Activated naive CD4-positive, alpha-beta T cell treated with anti-CD3 and anti-CD28 coated beads, Interleukin-2, amount 10 ng/mL, durations not matched to agents 7 days and 5 days (primary cell): ENCODE data around the gene GLI2.

Source experiments
- CTCF ChIA-PET: fragments of 350-600 bp; sonication (Branson Sonifier 250); formaldehyde crosslinking; loops from one replicate; lab custom pipeline; 2021; ENCODE audit warnings: antibody characterized with exemption; lab: Charles Lee
- DNase-seq: peaks from one replicate; pipeline ENCODE4 v3.0.0-alpha.2; 2020
- H3K27ac Mint-ChIP-seq: one replicate; pipeline ENCODE4 v1.8.0; 2021; ENCODE audit warnings: mild to moderate bottlenecking, moderate library complexity, mixed read lengths
- H3K27me3 Mint-ChIP-seq: one replicate; pipeline ENCODE4 v1.8.0; 2021; ENCODE audit warnings: mild to moderate bottlenecking, mixed read lengths
- H3K36me3 Mint-ChIP-seq: one replicate; pipeline ENCODE4 v1.8.0; 2021; ENCODE audit warnings: mixed read lengths
- H3K4me1 Mint-ChIP-seq: one replicate; pipeline ENCODE4 v1.8.0; 2021; ENCODE audit warnings: mixed read lengths
- H3K4me3 Mint-ChIP-seq: one replicate; pipeline ENCODE4 v1.8.0; 2021; ENCODE audit warnings: mild to moderate bottlenecking, moderate library complexity, mixed read lengths
- H3K9me3 Mint-ChIP-seq: one replicate; pipeline ENCODE4 v1.8.0; 2021; ENCODE audit warnings: mixed read lengths

GLI2 gene

DNA sequence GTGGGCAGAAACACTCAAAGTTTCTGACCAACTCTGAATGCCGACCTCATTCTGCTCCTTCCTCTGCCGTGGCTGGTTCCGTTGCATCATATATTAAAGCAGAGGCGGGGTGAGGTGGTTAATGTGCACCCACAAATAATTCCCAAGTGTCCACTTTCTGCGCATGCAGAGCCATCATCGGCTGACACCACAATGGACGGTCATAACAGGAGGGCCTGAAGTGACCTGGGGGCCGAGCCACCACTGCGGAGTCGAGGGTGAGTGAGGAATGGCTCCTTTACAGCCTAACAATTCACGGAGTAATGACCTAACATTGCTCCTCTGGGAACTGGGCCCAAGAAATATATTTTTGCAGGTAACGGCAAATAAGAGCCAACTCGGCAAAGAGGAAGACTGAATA lies 32.9 kb upstream of the GLI2 start:
- CTCF ChIA-PET: interaction anchor here (1.2 kb wide), 1 partner anchor 375 kb away, joined by 3 read pairs; no protein-coding TSS in a partner anchor

DNA sequence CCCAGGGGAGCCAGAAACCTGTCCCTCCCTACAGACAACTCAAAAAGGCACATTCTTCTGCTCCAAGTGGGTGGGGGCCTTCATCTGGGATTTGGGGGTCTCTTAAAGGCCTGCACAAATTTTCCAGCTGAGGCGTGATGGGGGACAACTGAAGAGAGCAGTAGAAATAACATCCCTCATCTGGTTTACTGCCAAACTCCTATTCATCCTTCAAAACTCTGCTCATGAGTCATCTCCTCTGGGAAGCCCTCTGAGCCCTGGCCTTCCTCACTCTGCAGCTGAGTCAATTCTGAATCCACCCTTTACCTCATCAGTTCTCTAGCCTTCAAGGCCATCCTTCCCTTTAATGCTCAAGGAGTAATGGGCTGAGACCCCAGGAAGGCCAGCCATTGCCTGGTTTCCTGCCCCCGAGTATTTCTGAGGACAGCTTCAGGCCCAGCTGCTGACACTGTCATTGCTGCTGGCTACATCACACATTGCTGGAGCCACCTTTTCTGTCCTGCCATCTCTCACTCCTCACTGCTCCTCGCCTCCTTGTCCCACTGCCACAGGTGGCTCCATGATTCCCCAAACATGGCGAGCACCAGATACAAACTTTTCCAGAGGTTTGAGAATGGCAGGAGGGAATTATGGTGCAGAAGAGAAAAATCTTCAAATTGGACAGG lies 32.2 kb upstream of the GLI2 start:
- Mint-ChIP-seq H3K4me3 (no peak overlapping the region), H3K36me3 (no peaks in the 10 kb centered on the region), H3K4me1 (no peaks in the 10 kb centered on the region), H3K27ac (no peak overlapping the region), H3K27me3 (peaks cover 32% of the 10 kb centered on the region), H3K9me3 (no peaks in the 10 kb centered on the region)
- DNase-seq: no peak
- CTCF ChIA-PET: interaction anchor here (1.2 kb wide), 1 partner anchor 374 kb away, joined by 3 read pairs; no protein-coding TSS in a partner anchor

More for the DNA sequence above, 32.9 kb upstream of the GLI2 start:
- H3K27me3 Mint-ChIP-seq: peaks cover 34% of the 10 kb centered on the region
- no peaks in the 10 kb centered on the region for H3K4me1 Mint-ChIP-seq
- DNase-seq: no peak
- no peak overlapping the region for H3K4me3 Mint-ChIP-seq
- no peaks in the 10 kb centered on the region for H3K36me3 Mint-ChIP-seq
- no peaks in the 10 kb centered on the region for H3K9me3 Mint-ChIP-seq
- no peak overlapping the region for H3K27ac Mint-ChIP-seq

DNA sequence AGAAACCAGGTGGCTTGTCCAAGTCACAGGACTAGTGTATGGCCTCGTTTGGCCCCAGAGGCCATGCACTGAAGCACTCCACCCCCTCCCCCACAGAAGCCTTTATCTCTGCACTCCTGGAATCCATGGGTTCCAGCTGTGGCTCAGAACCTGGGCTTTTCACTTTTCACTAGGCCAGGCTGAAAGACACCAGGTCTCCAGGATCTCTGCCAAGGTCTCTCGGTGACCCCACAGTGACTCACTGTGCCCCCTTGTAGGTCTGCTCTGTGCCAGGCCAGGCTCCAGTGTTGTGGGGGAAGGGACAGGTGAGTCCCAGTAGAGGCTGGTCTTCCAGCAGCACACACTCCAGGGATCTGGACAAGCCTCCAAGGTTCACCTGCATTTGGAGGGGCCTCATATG lies 31.0 kb upstream of the GLI2 start:
- Mint-ChIP-seq H3K27ac (no peak overlapping the region), H3K36me3 (no peaks in the 10 kb centered on the region), H3K27me3 (peaks cover 29% of the 10 kb centered on the region), H3K4me3 (no peak overlapping the region), H3K4me1 (no peaks in the 10 kb centered on the region), H3K9me3 (no peaks in the 10 kb centered on the region)
- CTCF ChIA-PET: no interaction called here
- no peak for DNase-seq

DNA sequence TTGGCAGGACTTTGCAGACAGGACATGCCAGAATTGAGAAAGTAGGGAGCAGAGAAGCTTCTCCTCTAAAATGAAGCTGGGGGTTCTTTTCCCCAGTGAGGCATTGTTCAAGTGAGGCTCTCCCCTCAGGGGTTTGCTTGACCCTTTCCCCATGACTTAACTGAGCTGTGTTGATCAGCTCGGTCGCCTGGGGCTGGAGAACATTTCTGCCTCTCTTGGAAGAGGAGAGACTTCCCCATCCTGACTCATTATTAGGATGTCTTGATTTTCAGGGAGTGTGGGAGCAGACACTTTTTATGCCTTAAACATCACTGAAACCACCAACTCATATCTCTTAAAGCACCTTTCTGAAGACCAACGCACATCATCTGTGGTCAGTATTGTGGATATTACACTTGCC lies 27.9 kb upstream of the GLI2 start:
- Mint-ChIP-seq H3K4me1 (peaks cover 11% of the 10 kb centered on the region), H3K27ac (no peak overlapping the region), H3K27me3 (peaks cover 42% of the 10 kb centered on the region), H3K36me3 (no peaks in the 10 kb centered on the region), H3K4me3 (no peak overlapping the region), H3K9me3 (no peaks in the 10 kb centered on the region)
- CTCF ChIA-PET: no interaction called here
- no peak for DNase-seq

DNA sequence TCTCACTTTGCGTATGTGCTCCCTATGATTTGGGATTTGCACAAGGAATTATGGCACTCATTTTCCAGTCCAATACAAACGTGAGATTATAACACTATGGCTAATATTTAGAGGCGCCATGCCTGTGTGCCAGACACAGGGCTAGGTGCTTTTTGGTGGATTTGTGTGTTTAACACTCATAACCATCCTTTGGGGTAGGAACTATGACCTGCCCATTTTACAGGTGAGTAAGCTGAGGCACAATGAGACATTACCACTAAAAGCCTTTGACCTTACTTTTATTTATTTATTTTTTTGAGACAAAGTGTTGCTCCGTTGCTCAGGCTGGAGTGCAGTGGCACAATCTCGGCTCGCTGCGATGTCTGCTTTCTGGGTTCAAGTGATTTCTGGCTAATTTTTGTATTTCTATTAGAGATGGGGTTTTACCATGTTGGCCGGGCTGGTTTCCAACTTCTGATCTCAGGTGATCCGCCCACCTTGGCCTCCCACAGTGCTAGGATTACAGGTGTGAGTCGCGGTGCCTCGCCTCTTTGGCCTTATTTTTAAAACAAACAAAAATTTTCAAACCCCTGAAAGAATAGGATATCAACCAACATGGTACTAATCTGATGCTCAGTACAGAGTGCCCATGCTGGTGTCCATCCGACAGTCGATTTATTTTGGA lies 26.6 kb upstream of the GLI2 start:
- Mint-ChIP-seq H3K4me3 (no peak overlapping the region), H3K27me3 (peaks cover 50% of the 10 kb centered on the region), H3K27ac (no peak overlapping the region), H3K36me3 (no peaks in the 10 kb centered on the region), H3K9me3 (no peaks in the 10 kb centered on the region), H3K4me1 (peaks cover 13% of the 10 kb centered on the region)
- no peak for DNase-seq
- CTCF ChIA-PET: no interaction called here

DNA sequence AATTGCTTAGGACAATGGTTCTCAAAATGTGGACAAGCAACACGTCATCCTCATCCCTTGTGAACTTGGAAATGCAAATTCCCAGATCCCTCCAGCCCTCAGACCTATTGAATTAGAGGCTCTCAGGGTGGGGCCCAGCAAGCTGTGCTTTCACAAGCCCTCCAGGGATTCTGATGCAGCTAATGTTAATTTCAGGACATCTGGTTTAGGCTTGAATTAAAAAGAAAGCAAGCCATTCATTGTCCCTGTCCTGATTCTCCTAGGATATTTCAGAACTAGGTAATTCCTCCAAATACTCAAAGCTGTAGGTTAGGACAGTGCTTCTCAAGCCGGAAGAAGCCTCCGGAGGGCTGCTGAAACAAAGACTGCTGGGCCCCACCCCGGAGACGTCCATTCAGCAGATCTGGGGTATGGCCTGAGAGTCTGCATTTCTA lies 26.0 kb upstream of the GLI2 start:
- DNase-seq: no peak
- Mint-ChIP-seq H3K36me3 (no peaks in the 10 kb centered on the region), H3K27ac (no peak overlapping the region), H3K9me3 (no peaks in the 10 kb centered on the region), H3K4me1 (peaks cover 13% of the 10 kb centered on the region), H3K4me3 (no peak overlapping the region), H3K27me3 (peaks cover 50% of the 10 kb centered on the region)
- CTCF ChIA-PET: interaction anchor here (1.0 to 1.1 kb wide), 2 partner anchors 13 to 31 kb away, joined by 3 read pairs; no protein-coding TSS in a partner anchor

DNA sequence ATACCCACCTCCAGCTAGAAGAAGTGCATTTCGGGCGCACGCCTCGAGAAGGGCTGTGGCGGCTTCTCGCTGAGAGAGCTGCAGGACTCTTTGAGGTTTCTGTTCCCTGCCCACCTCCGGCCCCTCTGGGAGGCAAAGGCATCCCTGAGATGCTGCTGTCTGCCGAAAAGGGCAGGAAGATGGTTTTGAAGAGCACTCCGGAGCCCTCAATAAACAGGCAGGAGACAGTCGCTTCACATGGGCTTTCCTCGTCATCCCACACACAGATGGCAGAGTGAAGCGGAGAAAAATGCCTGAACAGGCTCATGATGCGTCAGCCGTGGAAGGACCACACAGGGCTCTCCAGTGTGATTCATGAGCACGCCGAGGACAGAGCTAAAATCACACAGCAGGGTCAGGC lies 25.4 kb upstream of the GLI2 start:
- peaks cover 51% of the 10 kb centered on the region for H3K27me3 Mint-ChIP-seq
- DNase-seq: no peak
- peaks cover 13% of the 10 kb centered on the region for H3K4me1 Mint-ChIP-seq
- CTCF ChIA-PET: interaction anchor here (1.0 to 1.1 kb wide), 2 partner anchors 14 to 32 kb away, joined by 3 read pairs; no protein-coding TSS in a partner anchor
- H3K27ac Mint-ChIP-seq: no peak overlapping the region
- no peaks in the 10 kb centered on the region for H3K9me3 Mint-ChIP-seq
- H3K36me3 Mint-ChIP-seq: no peaks in the 10 kb centered on the region
- H3K4me3 Mint-ChIP-seq: no peak overlapping the region

DNA sequence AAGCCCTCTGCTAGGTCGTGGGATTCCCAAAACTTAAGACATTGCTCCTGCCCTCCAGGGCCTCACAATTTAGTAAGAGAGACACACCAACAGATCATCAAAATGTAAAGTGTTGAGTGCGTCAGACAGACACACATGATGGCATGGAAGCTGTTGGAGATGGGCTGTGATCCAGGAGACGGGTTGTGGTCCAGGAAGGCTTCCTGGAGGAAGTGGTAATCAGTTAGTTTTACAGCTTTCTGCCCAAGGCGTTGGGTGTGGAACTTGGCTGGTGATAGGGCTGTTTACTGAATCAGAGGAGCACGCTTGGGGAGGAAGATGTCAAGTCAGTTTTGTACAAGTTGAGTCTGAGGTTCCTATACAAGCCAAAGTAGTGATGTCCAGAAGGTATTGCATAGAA lies 24.0 kb upstream of the GLI2 start:
- H3K27me3 Mint-ChIP-seq: peaks cover 53% of the 10 kb centered on the region
- H3K4me1 Mint-ChIP-seq: peaks cover 13% of the 10 kb centered on the region
- no peak overlapping the region for H3K27ac Mint-ChIP-seq
- H3K4me3 Mint-ChIP-seq: no peak overlapping the region
- no peaks in the 10 kb centered on the region for H3K36me3 Mint-ChIP-seq
- DNase-seq: no peak
- H3K9me3 Mint-ChIP-seq: no peaks in the 10 kb centered on the region
- CTCF ChIA-PET: interaction anchor here (0.7 to 1.3 kb wide), 3 partner anchors 13 to 374 kb away, joined by 3 read pairs; no protein-coding TSS in a partner anchor

DNA sequence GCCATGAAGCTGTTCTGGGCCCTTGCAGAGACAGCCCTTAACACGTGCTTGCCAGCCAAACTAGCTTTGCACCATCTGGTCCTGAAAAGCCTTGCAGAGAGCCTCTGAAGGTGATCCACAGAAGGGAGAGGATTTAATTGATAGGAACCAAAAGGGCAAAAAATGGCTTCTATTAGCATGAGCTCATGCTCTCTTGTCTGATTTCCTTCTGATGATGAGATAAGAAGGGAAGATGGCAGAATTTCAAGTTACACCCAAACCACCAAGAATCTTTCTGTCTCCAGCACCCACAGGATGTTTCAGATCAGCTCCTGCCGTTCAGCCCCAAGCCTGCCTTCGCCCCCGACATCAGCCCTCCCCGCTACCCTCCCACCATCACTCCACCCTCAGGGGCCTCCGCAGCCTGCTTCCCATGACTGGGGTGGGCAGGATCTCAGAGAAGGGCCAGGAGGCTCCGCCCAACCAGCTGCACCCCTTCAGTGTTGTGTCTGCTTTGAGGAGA lies 23.4 kb upstream of the GLI2 start:
- Mint-ChIP-seq H3K36me3 (no peaks in the 10 kb centered on the region), H3K27me3 (peaks cover 51% of the 10 kb centered on the region), H3K9me3 (no peaks in the 10 kb centered on the region), H3K27ac (peak overlapping the region; percentile 38), H3K4me1 (peaks cover 13% of the 10 kb centered on the region), H3K4me3 (no peak overlapping the region)
- CTCF ChIA-PET: interaction anchor here (0.7 to 1.3 kb wide), 3 partner anchors 16 to 374 kb away, joined by 3 read pairs; no protein-coding TSS in a partner anchor
- no peak for DNase-seq

DNA sequence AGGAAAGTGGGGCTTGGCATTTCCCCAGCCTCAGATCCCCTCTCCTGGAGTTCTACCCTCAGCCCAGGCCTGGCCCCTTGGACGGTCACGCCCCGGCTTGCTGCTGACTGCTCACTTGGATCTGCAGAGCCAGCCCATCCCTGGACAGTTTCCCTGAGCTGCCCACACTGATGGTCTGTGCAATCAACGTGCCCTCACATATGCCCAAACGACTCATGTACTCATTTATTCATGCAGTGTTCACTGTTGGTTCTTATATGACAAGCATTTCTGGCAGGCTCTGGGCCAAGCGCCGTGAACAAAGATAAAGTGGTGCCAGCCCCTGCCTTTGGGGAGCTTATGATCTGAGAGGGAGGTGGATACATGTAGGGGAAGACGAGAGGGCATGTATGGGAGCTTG lies 20.3 kb upstream of the GLI2 start:
- Mint-ChIP-seq H3K27ac (no peak overlapping the region), H3K36me3 (no peaks in the 10 kb centered on the region), H3K9me3 (no peaks in the 10 kb centered on the region), H3K27me3 (peaks cover 44% of the 10 kb centered on the region), H3K4me1 (peaks cover 13% of the 10 kb centered on the region), H3K4me3 (no peak overlapping the region)
- DNase-seq: no peak
- CTCF ChIA-PET: no interaction called here

DNA sequence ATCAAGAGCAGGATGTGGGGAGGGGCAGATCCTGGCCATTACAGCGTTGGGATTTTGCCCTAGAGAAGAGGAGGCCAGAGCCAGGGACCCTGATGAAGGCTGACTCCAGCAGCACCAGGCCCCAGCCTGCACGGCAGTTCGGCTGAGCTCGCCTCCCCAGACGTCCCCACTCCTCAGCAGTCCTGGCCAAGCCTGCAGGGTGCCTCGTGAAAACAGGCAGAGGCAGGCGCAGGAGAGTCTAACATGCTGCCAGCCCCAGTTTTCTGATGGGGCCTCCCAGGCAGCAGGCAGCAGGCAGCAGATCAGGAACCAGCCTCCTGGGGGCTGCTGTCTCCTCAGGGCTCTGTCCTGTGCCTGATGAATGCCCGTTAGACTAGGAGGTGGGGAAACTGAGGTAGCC lies 19.7 kb upstream of the GLI2 start:
- CTCF ChIA-PET: no interaction called here
- DNase-seq: no peak
- no peaks in the 10 kb centered on the region for H3K9me3 Mint-ChIP-seq
- H3K27ac Mint-ChIP-seq: no peak overlapping the region
- H3K36me3 Mint-ChIP-seq: no peaks in the 10 kb centered on the region
- no peak overlapping the region for H3K4me3 Mint-ChIP-seq
- H3K4me1 Mint-ChIP-seq: peaks cover 13% of the 10 kb centered on the region
- H3K27me3 Mint-ChIP-seq: peaks cover 41% of the 10 kb centered on the region

DNA sequence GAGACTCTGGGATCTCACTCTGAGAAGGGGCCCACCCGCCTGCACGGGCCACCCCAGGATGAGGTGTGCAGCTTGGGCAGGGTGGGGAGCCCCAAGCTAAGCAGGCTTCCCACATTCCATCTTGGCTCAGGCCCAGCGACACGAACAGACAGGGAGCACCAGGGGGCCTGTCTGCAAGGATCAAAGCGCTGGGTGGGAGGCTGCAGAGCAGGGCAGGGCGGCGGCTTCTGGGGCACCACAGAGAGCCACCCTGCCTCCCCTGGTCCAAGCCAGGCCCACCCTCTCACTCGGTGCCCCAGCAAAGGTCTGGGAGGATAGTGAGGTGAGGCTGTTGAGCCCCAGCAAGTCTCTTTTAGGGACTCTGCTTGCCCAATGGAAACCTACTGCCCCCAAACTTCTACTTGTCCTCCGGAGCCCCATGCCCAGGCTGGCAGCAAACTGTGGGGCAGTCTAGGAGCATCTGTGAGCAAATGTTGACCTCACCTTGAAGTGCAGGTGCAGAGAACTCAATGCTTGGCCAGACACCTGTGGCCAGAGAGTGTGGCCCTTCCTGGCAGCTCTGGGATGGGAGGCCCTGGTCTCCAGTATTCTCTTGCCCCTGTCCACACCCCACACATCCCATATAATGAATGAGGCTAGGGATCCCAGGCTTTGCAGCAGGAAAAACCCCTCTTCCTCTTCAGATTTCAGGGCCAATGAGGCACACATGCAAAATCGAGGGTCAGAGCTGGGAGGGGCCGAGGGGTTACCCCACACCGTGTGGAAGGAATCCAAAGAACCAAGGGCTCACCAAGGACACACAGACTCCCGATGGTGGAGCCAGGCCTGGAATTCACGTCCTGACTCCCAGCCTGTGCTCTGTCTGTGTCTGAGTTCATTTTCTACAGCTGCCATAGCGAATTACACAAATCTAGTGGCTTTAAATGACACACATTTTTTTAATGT lies 18.8 kb upstream of the GLI2 start:
- Mint-ChIP-seq H3K36me3 (no peaks in the 10 kb centered on the region), H3K4me1 (peaks cover 7% of the 10 kb centered on the region), H3K27ac (no peak overlapping the region), H3K27me3 (peaks cover 35% of the 10 kb centered on the region), H3K4me3 (no peak overlapping the region), H3K9me3 (no peaks in the 10 kb centered on the region)
- no peak for DNase-seq
- CTCF ChIA-PET: no interaction called here

DNA sequence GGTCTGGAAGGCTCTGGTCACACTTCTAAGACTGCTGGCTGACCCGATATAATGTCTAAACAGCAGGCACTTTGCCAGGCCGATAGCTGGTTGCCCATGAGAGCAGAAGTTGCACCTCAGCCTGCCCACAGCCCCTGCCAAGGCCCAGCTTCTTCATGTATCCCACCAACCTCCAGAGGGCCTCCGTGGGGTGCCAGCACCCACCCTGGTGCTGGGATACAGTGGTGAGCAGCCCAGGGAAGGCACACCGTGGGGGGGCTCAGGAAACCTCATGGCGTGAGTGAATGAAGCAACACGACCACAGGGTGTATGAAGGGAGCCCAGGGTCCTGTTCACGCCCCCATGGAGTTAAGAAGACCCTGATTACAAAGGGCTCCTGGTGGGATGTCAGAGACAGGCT lies 16.2 kb upstream of the GLI2 start:
- Mint-ChIP-seq H3K27ac (no peak overlapping the region), H3K4me3 (no peak overlapping the region), H3K9me3 (no peaks in the 10 kb centered on the region), H3K4me1 (no peaks in the 10 kb centered on the region), H3K27me3 (peaks cover 36% of the 10 kb centered on the region), H3K36me3 (no peaks in the 10 kb centered on the region)
- no peak for DNase-seq
- CTCF ChIA-PET: no interaction called here

DNA sequence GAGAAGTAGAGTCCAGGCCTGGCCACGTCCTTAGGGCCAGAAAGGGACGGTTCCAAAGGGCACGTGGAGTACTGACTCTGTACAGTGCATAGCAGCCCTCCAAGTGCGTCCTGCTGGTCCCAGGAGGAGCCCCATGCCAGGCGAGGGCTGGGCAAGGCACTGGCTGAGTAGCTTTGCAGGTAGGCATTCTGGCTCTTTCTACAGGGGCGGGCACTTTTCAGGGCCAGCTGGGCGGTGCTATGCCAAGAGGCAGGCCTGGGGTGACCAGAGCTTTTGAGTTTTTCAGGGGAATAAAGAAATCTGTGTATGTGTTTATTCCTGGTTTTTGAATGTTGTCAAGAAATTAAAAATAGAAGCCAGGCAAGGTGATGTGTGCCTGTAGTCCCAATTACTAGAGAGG lies 15.4 kb upstream of the GLI2 start:
- no peak overlapping the region for H3K27ac Mint-ChIP-seq
- no peak overlapping the region for H3K4me3 Mint-ChIP-seq
- no peaks in the 10 kb centered on the region for H3K9me3 Mint-ChIP-seq
- H3K4me1 Mint-ChIP-seq: no peaks in the 10 kb centered on the region
- no peak for DNase-seq
- no peaks in the 10 kb centered on the region for H3K36me3 Mint-ChIP-seq
- CTCF ChIA-PET: no interaction called here
- peaks cover 36% of the 10 kb centered on the region for H3K27me3 Mint-ChIP-seq
